CD14-positive monocyte (primary cell): Measurements from ENCODE around the gene PTPRN2. TPM values are rescaled to one million over a fixed set of nuclear protein-coding genes. Genes with fewer than 3 reads are reported as not detected.
"Not testable (repeated sequence)": the region's sequence is repeated elsewhere in the genome, so short reads cannot be mapped to it uniquely, and the experiment has no call there.

Experiments
- DNase-seq, 3 donors: peaks; one replicate each; pipeline ENCODE4 v3.0.0-alpha.2; 2011 to 2022
- H2AFZ ChIP-seq: 2 replicates; pipeline ENCODE4 v1.6.0; 2012; ENCODE audit warnings: mild to moderate bottlenecking, low read depth, low read length, inconsistent platforms; ENCODE audit not compliant: insufficient read depth, poor library complexity, severe bottlenecking
- H3K27ac ChIP-seq, 2 donors: 1 replicate in 1 of 2; 2 replicates in 1 of 2; pipeline ENCODE4 v1.5.1; 2012 to 2013; ENCODE audit warnings: low read length in 2 of 2, control low read depth in 1 of 2, inconsistent platforms in 1 of 2, low read depth in 1 of 2, mild to moderate bottlenecking in 1 of 2
- H3K27me3 ChIP-seq, 2 donors: one replicate each; pipeline versions ENCODE4 v1.6.0 to v1.6.1; 2011 to 2013; ENCODE audit warnings: low read length in 2 of 2; ENCODE audit not compliant: control insufficient read depth in 2 of 2, insufficient read depth in 2 of 2
- H3K36me3 ChIP-seq, 2 donors: replicated peaks in 1 of 2; 1 replicate in 1 of 2; 2 replicates in 1 of 2; pipeline versions ENCODE4 v1.5.1 to v1.6.1; 2012 to 2013; ENCODE audit warnings: low read length in 2 of 2, control low read depth in 1 of 2, inconsistent platforms in 1 of 2, mild to moderate bottlenecking in 1 of 2; ENCODE audit not compliant: insufficient read depth in 2 of 2, control insufficient read depth in 1 of 2
- H3K4me1 ChIP-seq, 2 donors: 1 replicate in 1 of 2; 2 replicates in 1 of 2; pipeline versions ENCODE4 v1.5.1 to v1.6.1; 2012 to 2013; ENCODE audit warnings: low read length in 2 of 2, control low read depth in 1 of 2, inconsistent platforms in 1 of 2, mild to moderate bottlenecking in 1 of 2, moderate library complexity in 1 of 2; ENCODE audit not compliant: insufficient read depth in 2 of 2, control insufficient read depth in 1 of 2
- H3K4me2 ChIP-seq: replicated peaks from 2 replicates; pipeline ENCODE3; 2012; ENCODE audit warnings: low read length, moderate library complexity, mild to moderate bottlenecking; ENCODE audit not compliant: poor library complexity, severe bottlenecking; ENCODE audit errors: extremely low read depth
- H3K4me3 ChIP-seq, 3 experiments: fragments of 200-600 bp in 1 of 3; sonication (generic) in 1 of 3; replicated peaks in 1 of 3; 1 replicate in 2 of 3; 2 replicates in 1 of 3; pipeline ENCODE4 v1.5.1; 2011 to 2013; ENCODE audit warnings: low read length in 3 of 3, mild to moderate bottlenecking in 3 of 3, control low read depth in 2 of 3, low read depth in 2 of 3, inconsistent platforms in 1 of 3, moderate library complexity in 1 of 3
- H3K79me2 ChIP-seq: 2 replicates; pipeline ENCODE4 v1.6.0; 2012; ENCODE audit warnings: mild to moderate bottlenecking, control low read depth, inconsistent platforms, low read length, moderate library complexity; ENCODE audit not compliant: insufficient read depth
- H3K9ac ChIP-seq: 2 replicates; pipeline ENCODE4 v1.6.0; 2017; ENCODE audit warnings: low read length, mild to moderate bottlenecking; ENCODE audit not compliant: insufficient read depth, poor library complexity, severe bottlenecking
- H3K9me3 ChIP-seq, 2 donors: replicated peaks in 1 of 2; 1 replicate in 1 of 2; 2 replicates in 1 of 2; pipeline versions ENCODE4 v1.5.1 to v1.6.1; 2012 to 2013; ENCODE audit warnings: low read length in 2 of 2, control low read depth in 1 of 2; ENCODE audit not compliant: control insufficient read depth in 1 of 2, insufficient read depth in 1 of 2
- H4K20me1 ChIP-seq: 2 replicates; pipeline ENCODE4 v1.6.0; 2012; ENCODE audit warnings: mild to moderate bottlenecking, low read length, control low read depth, moderate library complexity; ENCODE audit not compliant: insufficient read depth
- H3K27ac Mint-ChIP-seq, 7 donors: one replicate each; pipeline ENCODE4 v1.8.0; 2020; ENCODE audit warnings: mild to moderate bottlenecking in 7 of 7, mixed read lengths in 7 of 7, moderate library complexity in 6 of 7, inconsistent platforms in 2 of 7
- H3K27me3 Mint-ChIP-seq, 3 donors: one replicate each; pipeline ENCODE4 v1.8.0; 2021 to 2022; ENCODE audit warnings: low read depth in 3 of 3, mild to moderate bottlenecking in 3 of 3, mixed read lengths in 3 of 3, moderate library complexity in 3 of 3, inconsistent platforms in 1 of 3
- H3K36me3 Mint-ChIP-seq, 2 donors: one replicate each; pipeline ENCODE4 v1.8.0; 2020; ENCODE audit warnings: mixed read lengths in 2 of 2, inconsistent platforms in 1 of 2, mild to moderate bottlenecking in 1 of 2
- H3K4me1 Mint-ChIP-seq: one replicate; pipeline ENCODE4 v1.8.0; 2020; ENCODE audit warnings: mild to moderate bottlenecking, mixed read lengths
- H3K4me3 Mint-ChIP-seq, 2 donors: one replicate each; pipeline ENCODE4 v1.8.0; 2020; ENCODE audit warnings: mild to moderate bottlenecking in 2 of 2, mixed read lengths in 2 of 2, moderate library complexity in 1 of 2
- H3K9me3 Mint-ChIP-seq, 7 donors: one replicate each; pipeline ENCODE4 v1.8.0; 2020 to 2022; ENCODE audit warnings: mixed read lengths in 7 of 7, mild to moderate bottlenecking in 6 of 7, moderate library complexity in 6 of 7, inconsistent platforms in 2 of 7
- CTCF ChIP-seq: fragments of 200-600 bp; IDR thresholded peaks from one replicate; pipeline ENCODE4 v1.8.0; 2022; ENCODE audit warnings: antibody characterized with exemption, mild to moderate bottlenecking
- WGBS: methylation state at CpG from one replicate; pipeline ENCODE4 v1.1.5; 2013; ENCODE audit warnings: missing lambda C conversion rate; ENCODE audit not compliant: insufficient coverage; 5-methylcytosine and 5-hydroxymethylcytosine counted together
- intact Hi-C, 2 donors: fragments of 100-400 bp; cut with micrococcal nuclease; formaldehyde crosslinking; loops; one replicate each; pipeline versions ENCODE4 v1.15.0 to v1.15.1; 2023
- polyA plus RNA-seq, 3 donors: library from polyadenylated mRNA; depleted of rRNA in 1 of 3; unstranded in 2 of 3; stranded (reverse) in 1 of 3; fragments of 300-500 nt in 2 of 3; fragments of >200 nt in 1 of 3; fragmentation: Illumina TruSeq in 2 of 3; gene quantifications; 1 replicate in 2 of 3; 2 replicates in 1 of 3; pipeline ENCODE4 v1.2.3, GENCODE V29; 2012 to 2021

PTPRN2 gene
- polyA plus RNA-seq, 3 donors: 0.25 to 1.4 (median 0.97) TPM

- Histone ChIP-seq H3K9ac (no peak overlapping the region), H2AFZ (no peak overlapping the region), H3K36me3 (no peaks in the 10 kb centered on the region), H3K27ac (no peak overlapping the region), H3K27me3 (no peaks in the 10 kb centered on the region), H4K20me1 (no peaks in the 10 kb centered on the region), H3K4me2 (no peak overlapping the region), H3K9me3 (peaks cover 6 to 12% of the 10 kb centered on the region in 2 donors), H3K79me2 (no peaks in the 10 kb centered on the region), H3K4me1 (no peaks in the 10 kb centered on the region), H3K4me3 (no peak overlapping the region)
- no peak for TF ChIP-seq CTCF
- 96% methylated on average over 5 of the region's 7 CpGs for WGBS
- Mint-ChIP-seq H3K27ac (no peak overlapping the region), H3K4me3 (no peak overlapping the region), H3K27me3 (peaks cover 2 to 7% (median 3%) of the 10 kb centered on the region in 3 donors), H3K36me3 (no peaks in the 10 kb centered on the region), H3K9me3 (peaks cover 8 to 28% (median 15%) of the 10 kb centered on the region in 7 donors), H3K4me1 (no peaks in the 10 kb centered on the region)
- no peak for DNase-seq
- intact Hi-C loops: no loop called here
Measured at GRCh38 chr7:158378978-158379377, 208.6 kb downstream of the PTPRN2 start.

GRCh38 chr7:158377800-158378623 is 209.6 kb downstream of the PTPRN2 start:
- Mint-ChIP-seq H3K27ac (no peak overlapping the region), H3K4me1 (no peaks in the 10 kb centered on the region), H3K36me3 (no peaks in the 10 kb centered on the region), H3K4me3 (no peak overlapping the region), H3K27me3 (peaks cover 2 to 7% (median 2%) of the 10 kb centered on the region in 3 donors), H3K9me3 (peaks cover 8 to 25% (median 15%) of the 10 kb centered on the region in 7 donors)
- no peak for DNase-seq
- Histone ChIP-seq H3K9ac (no peak overlapping the region), H4K20me1 (no peaks in the 10 kb centered on the region), H3K27me3 (no peaks in the 10 kb centered on the region), H3K4me3 (no peak overlapping the region), H3K36me3 (no peaks in the 10 kb centered on the region), H2AFZ (no peak overlapping the region), H3K4me1 (no peaks in the 10 kb centered on the region), H3K4me2 (no peak overlapping the region), H3K9me3 (peaks cover 6 to 12% of the 10 kb centered on the region in 2 donors), H3K27ac (no peak overlapping the region), H3K79me2 (no peaks in the 10 kb centered on the region)
- no peak for TF ChIP-seq CTCF
- WGBS: 82% methylated on average over 14 of the region's 14 CpGs
- intact Hi-C loops: no loop called here

DNA sequence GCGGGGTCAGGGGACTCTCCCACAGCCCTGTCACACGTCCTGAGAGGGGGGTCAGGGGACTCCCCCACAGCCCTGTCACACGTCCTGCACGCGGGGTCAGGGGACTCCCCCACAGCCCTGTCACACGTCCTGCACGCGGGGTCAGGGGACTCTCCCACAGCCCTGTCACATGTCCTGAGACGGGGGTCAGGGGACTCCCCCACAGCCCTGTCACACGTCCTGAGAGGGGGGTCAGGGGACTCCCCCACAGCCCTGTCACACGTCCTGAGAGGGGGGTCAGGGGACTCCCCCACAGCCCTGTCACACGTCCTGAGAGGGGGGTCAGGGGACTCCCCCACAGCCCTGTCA is 210.8 kb downstream of the PTPRN2 start:
- H3K9ac ChIP-seq, H3K4me1 ChIP-seq, H3K4me2 ChIP-seq, H3K79me2 ChIP-seq, H3K27ac Mint-ChIP-seq, H3K9me3 ChIP-seq, H2AFZ ChIP-seq, DNase-seq, H3K4me1 Mint-ChIP-seq, H4K20me1 ChIP-seq, H3K36me3 ChIP-seq, H3K27me3 Mint-ChIP-seq, H3K36me3 Mint-ChIP-seq, H3K4me3 ChIP-seq, intact Hi-C loops, H3K4me3 Mint-ChIP-seq, H3K27ac ChIP-seq, H3K27me3 ChIP-seq: not testable (repeated sequence)
- no CpG with 5 or more reads among the region's 12 CpGs for WGBS
- peaks cover 8 to 20% (median 13%) of the 10 kb centered on the region in 7 donors for H3K9me3 Mint-ChIP-seq
